T-helper 17 cell (primary cell): ENCODE measurements around the gene PLPP4. TPM values are rescaled to one million over a fixed set of nuclear protein-coding genes. Genes with fewer than 3 reads are reported as not detected.

Experiments used
- ATAC-seq: fragments of 150-1000 bp; cut with Tn5 transposase; 2 replicates; pipeline ENCODE4 v1.10.0; 2021; ENCODE audit warnings: mild to moderate bottlenecking, moderate library complexity
- DNase-seq, 3 donors: peaks; one replicate each; pipeline versions ENCODE4 v3.0.0 to v3.0.0-alpha.2; 2020 to 2021
- H3K9me3 ChIP-seq: one replicate; pipeline ENCODE4 v1.7.0; 2013; ENCODE audit warnings: low read length, mild to moderate bottlenecking; ENCODE audit not compliant: control insufficient read depth, poor library complexity, severe bottlenecking
- H3K27ac Mint-ChIP-seq: one replicate; pipeline ENCODE4 v1.8.0; 2022; ENCODE audit warnings: mild to moderate bottlenecking, moderate library complexity, mixed read lengths
- H3K27me3 Mint-ChIP-seq: one replicate; pipeline ENCODE4 v1.8.0; 2022; ENCODE audit warnings: mixed read lengths
- H3K36me3 Mint-ChIP-seq: one replicate; pipeline ENCODE4 v1.8.0; 2022; ENCODE audit warnings: low read depth, mixed read lengths
- H3K4me1 Mint-ChIP-seq: one replicate; pipeline ENCODE4 v1.8.0; 2022; ENCODE audit warnings: mild to moderate bottlenecking, mixed read lengths
- H3K4me3 Mint-ChIP-seq: one replicate; pipeline ENCODE4 v1.8.0; 2022; ENCODE audit warnings: mild to moderate bottlenecking, moderate library complexity, mixed read lengths
- total RNA-seq, 4 donors: library from RNA in 2 of 4; stranded (reverse) in 2 of 4; gene quantifications; one replicate each; pipeline ENCODE4 v1.2.3 and lab custom pipeline; 2022 to 2026

The PLPP4 gene
- total RNA-seq, 2 donors from 2014 or later = not detected

GRCh38 chr10:120460776-120461175 lies 3.7 kb downstream of the PLPP4 start:
- H3K36me3 Mint-ChIP-seq = peaks cover 2% of the 10 kb centered on the region
- H3K4me3 Mint-ChIP-seq = no peak overlapping the region
- peaks cover 4% of the 10 kb centered on the region for H3K4me1 Mint-ChIP-seq
- no peaks in the 10 kb centered on the region for H3K9me3 ChIP-seq
- no peak overlapping the region for H3K27ac Mint-ChIP-seq
- H3K27me3 Mint-ChIP-seq = peaks cover 35% of the 10 kb centered on the region
- ATAC-seq (no peak), DNase-seq (no peak)

GRCh38 chr10:120462018-120462682 lies 5.1 kb downstream of the PLPP4 start:
- no peak overlapping the region for H3K4me3 Mint-ChIP-seq
- H3K27ac Mint-ChIP-seq = no peak overlapping the region
- H3K4me1 Mint-ChIP-seq = peaks cover 2% of the 10 kb centered on the region
- no peaks in the 10 kb centered on the region for H3K36me3 Mint-ChIP-seq
- H3K27me3 Mint-ChIP-seq = peaks cover 27% of the 10 kb centered on the region
- no peaks in the 10 kb centered on the region for H3K9me3 ChIP-seq
- no peak for DNase-seq
- no peak for ATAC-seq

- Mint-ChIP-seq H3K4me1 (no peaks in the 10 kb centered on the region), H3K36me3 (no peaks in the 10 kb centered on the region), H3K27me3 (peaks cover under 1% of the 10 kb centered on the region), H3K27ac (no peak overlapping the region), H3K4me3 (no peak overlapping the region)
- H3K9me3 ChIP-seq = no peaks in the 10 kb centered on the region
- no peak for DNase-seq
- no peak for ATAC-seq
Measured at GRCh38 chr10:120465138-120465537, 8.1 kb downstream of the PLPP4 start.

- Mint-ChIP-seq H3K4me1 (no peaks in the 10 kb centered on the region), H3K36me3 (no peaks in the 10 kb centered on the region), H3K4me3 (no peak overlapping the region), H3K27ac (no peak overlapping the region), H3K27me3 (no peaks in the 10 kb centered on the region)
- no peak for ATAC-seq
- DNase-seq = no peak
- H3K9me3 ChIP-seq = no peaks in the 10 kb centered on the region
Measured at GRCh38 chr10:120466006-120466405, 9.0 kb downstream of the PLPP4 start.

- H3K36me3 Mint-ChIP-seq = no peaks in the 10 kb centered on the region
- no peak for DNase-seq
- ATAC-seq = no peak
- no peaks in the 10 kb centered on the region for H3K9me3 ChIP-seq
- H3K27ac Mint-ChIP-seq = no peak overlapping the region
- H3K4me3 Mint-ChIP-seq = no peak overlapping the region
- no peaks in the 10 kb centered on the region for H3K27me3 Mint-ChIP-seq
- H3K4me1 Mint-ChIP-seq = no peaks in the 10 kb centered on the region
Measured at GRCh38 chr10:120473593-120473992, 16.6 kb downstream of the PLPP4 start.

- ATAC-seq (no peak), DNase-seq (no peak)
- Mint-ChIP-seq H3K27ac (no peak overlapping the region), H3K4me3 (no peak overlapping the region), H3K4me1 (no peaks in the 10 kb centered on the region), H3K36me3 (no peaks in the 10 kb centered on the region), H3K27me3 (peaks cover 4% of the 10 kb centered on the region)
- no peaks in the 10 kb centered on the region for H3K9me3 ChIP-seq
Measured at GRCh38 chr10:120474956-120475355, 17.9 kb downstream of the PLPP4 start.

GRCh38 chr10:120475844-120476791 lies 19.1 kb downstream of the PLPP4 start:
- Mint-ChIP-seq H3K4me3 (no peak overlapping the region), H3K27ac (no peak overlapping the region), H3K4me1 (no peaks in the 10 kb centered on the region), H3K27me3 (peaks cover 4% of the 10 kb centered on the region), H3K36me3 (no peaks in the 10 kb centered on the region)
- ATAC-seq = no peak
- DNase-seq = no peak
- no peaks in the 10 kb centered on the region for H3K9me3 ChIP-seq

GRCh38 chr10:120477021-120477742 lies 20.2 kb downstream of the PLPP4 start:
- Mint-ChIP-seq H3K27me3 (peaks cover 4% of the 10 kb centered on the region), H3K4me3 (no peak overlapping the region), H3K27ac (no peak overlapping the region), H3K36me3 (no peaks in the 10 kb centered on the region), H3K4me1 (no peaks in the 10 kb centered on the region)
- DNase-seq = no peak
- ATAC-seq = no peak
- no peaks in the 10 kb centered on the region for H3K9me3 ChIP-seq

GRCh38 chr10:120477743-120478141 lies 20.7 kb downstream of the PLPP4 start:
- Mint-ChIP-seq H3K36me3 (no peaks in the 10 kb centered on the region), H3K27ac (no peak overlapping the region), H3K4me3 (no peak overlapping the region), H3K27me3 (peaks cover 4% of the 10 kb centered on the region), H3K4me1 (no peaks in the 10 kb centered on the region)
- ATAC-seq (no peak), DNase-seq (no peak)
- H3K9me3 ChIP-seq = no peaks in the 10 kb centered on the region

- Mint-ChIP-seq H3K4me1 (no peaks in the 10 kb centered on the region), H3K4me3 (no peak overlapping the region), H3K27me3 (peaks cover 4% of the 10 kb centered on the region), H3K27ac (no peak overlapping the region), H3K36me3 (no peaks in the 10 kb centered on the region)
- ATAC-seq = no peak
- no peak for DNase-seq
- H3K9me3 ChIP-seq = no peaks in the 10 kb centered on the region
Measured at GRCh38 chr10:120478386-120478785, 21.4 kb downstream of the PLPP4 start.

- ATAC-seq = no peak
Measured at GRCh38 chr10:120479506-120479905, 22.5 kb downstream of the PLPP4 start.

GRCh38 chr10:120480065-120480600 lies 23.1 kb downstream of the PLPP4 start:
- no peaks in the 10 kb centered on the region for H3K9me3 ChIP-seq
- H3K27me3 Mint-ChIP-seq = peaks cover 4% of the 10 kb centered on the region
- no peaks in the 10 kb centered on the region for H3K4me1 Mint-ChIP-seq
- no peaks in the 10 kb centered on the region for H3K36me3 Mint-ChIP-seq
- no peak overlapping the region for H3K27ac Mint-ChIP-seq
- DNase-seq (no peak), ATAC-seq (no peak)
- H3K4me3 Mint-ChIP-seq = no peak overlapping the region

More at GRCh38 chr10:120479506-120479905, 22.5 kb downstream of the PLPP4 start:
- H3K4me1 Mint-ChIP-seq = no peaks in the 10 kb centered on the region
- no peaks in the 10 kb centered on the region for H3K9me3 ChIP-seq
- no peak for DNase-seq
- H3K36me3 Mint-ChIP-seq = no peaks in the 10 kb centered on the region
- no peak overlapping the region for H3K4me3 Mint-ChIP-seq
- peaks cover 4% of the 10 kb centered on the region for H3K27me3 Mint-ChIP-seq
- H3K27ac Mint-ChIP-seq = no peak overlapping the region

- H3K27me3 Mint-ChIP-seq = peaks cover 4% of the 10 kb centered on the region
Measured at GRCh38 chr10:120480848-120481247, 23.8 kb downstream of the PLPP4 start.

More at GRCh38 chr10:120480848-120481247, 23.8 kb downstream of the PLPP4 start:
- H3K36me3 Mint-ChIP-seq = no peaks in the 10 kb centered on the region
- H3K4me1 Mint-ChIP-seq = no peaks in the 10 kb centered on the region
- ATAC-seq (no peak), DNase-seq (no peak)
- H3K4me3 Mint-ChIP-seq = no peak overlapping the region
- H3K27ac Mint-ChIP-seq = no peak overlapping the region
- H3K9me3 ChIP-seq = no peaks in the 10 kb centered on the region
